Activated effector memory CD4-positive, alpha-beta T cell treated with anti-CD3 and anti-CD28 coated beads, Interleukin-2, amount 50 U/mL, for 16 hours (primary cell): Measurements from ENCODE around the gene CETP.

ENCODE experiments used
- DNase-seq: peaks from one replicate; pipeline ENCODE4 v3.0.0-alpha.2; 2020

The CETP gene

GRCh38 chr16:56982695-56983094 is 20.9 kb downstream of the CETP start:
- DNase-seq: no peak

GRCh38 chr16:56983211-56983751 is 21.5 kb downstream of the CETP start:
- DNase-seq: no peak

GRCh38 chr16:56984639-56985038 is 22.9 kb downstream of the CETP start:
- peak; percentile 67 for DNase-seq

DNA sequence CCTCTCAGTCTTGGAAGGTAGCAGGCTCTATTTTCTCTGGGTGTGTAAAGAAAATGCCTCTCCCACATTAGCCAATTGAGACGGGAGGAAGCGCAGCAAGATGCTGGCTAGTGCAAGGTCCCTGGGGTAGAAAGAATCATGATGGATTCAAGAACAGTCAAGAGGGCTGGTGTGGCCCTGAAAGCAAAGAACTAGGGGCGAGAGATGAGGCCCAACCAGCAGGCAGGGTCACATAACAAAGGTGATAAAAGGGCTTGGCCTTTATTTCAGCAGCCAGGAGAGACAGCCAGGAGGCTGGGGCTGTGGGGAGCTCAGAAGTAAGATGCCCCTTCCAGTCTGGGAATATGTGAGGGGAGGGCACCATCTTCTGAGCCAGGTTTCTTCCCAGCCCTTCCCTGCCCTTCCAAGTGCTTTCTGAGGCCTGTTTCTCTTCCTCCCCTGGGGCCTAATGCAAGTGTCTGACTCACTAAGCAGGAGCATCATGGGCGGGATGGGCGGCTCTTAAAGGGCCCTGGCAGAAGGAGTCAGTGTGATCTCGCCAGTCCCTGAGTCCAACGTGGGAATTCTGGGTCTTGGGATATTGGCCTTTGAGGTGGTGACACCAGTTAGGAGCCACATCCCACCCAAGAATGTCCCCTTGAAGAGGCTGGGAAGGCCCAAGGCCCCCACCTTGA is 23.7 kb downstream of the CETP start:
- no peak for DNase-seq

DNA sequence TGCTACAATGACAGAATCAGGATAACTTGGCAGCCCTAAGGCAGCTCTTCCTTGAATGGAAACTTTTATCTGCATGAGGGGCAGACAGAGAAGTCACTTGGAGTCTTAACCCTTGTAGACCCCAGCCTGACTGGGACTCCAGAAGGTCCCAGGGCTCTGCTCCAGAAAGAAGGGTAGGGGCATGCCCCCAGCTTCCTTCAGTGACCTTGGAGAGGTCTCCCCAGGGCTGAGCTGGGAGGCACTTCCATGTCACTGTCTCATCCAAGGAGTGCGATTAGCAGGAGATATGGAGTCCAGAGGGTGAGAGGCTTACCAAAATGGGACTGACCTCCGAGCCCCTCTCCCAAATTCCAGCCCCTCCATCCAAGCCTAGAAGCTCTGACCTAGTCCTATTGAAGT is 24.2 kb downstream of the CETP start:
- DNase-seq: no peak

- no peak for DNase-seq
Observed at GRCh38 chr16:56986361-56986760, 24.6 kb downstream of the CETP start.

DNA sequence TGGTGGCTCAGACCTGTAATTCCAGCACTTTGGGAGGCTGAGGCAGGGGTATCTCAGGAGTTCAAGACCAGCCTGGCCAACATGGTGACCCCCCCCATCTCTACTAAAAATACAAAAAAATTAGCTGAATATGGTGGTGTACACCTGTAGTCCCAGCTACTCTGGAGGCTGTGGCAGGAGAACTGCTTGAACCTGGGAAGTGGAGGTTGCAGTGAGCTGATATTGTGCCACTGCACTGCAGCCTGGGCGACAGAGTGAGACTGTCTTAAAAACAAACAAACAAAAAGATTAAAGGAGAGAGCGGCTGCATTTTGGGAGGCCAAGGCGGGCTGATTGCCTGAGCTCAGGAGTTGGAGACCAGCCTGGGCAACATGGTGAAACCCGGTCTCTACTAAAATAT is 25.2 kb downstream of the CETP start:
- DNase-seq: peak; percentile 57

- DNase-seq: peak; percentile 51
Observed at GRCh38 chr16:56987692-56988091, 25.9 kb downstream of the CETP start.

DNA sequence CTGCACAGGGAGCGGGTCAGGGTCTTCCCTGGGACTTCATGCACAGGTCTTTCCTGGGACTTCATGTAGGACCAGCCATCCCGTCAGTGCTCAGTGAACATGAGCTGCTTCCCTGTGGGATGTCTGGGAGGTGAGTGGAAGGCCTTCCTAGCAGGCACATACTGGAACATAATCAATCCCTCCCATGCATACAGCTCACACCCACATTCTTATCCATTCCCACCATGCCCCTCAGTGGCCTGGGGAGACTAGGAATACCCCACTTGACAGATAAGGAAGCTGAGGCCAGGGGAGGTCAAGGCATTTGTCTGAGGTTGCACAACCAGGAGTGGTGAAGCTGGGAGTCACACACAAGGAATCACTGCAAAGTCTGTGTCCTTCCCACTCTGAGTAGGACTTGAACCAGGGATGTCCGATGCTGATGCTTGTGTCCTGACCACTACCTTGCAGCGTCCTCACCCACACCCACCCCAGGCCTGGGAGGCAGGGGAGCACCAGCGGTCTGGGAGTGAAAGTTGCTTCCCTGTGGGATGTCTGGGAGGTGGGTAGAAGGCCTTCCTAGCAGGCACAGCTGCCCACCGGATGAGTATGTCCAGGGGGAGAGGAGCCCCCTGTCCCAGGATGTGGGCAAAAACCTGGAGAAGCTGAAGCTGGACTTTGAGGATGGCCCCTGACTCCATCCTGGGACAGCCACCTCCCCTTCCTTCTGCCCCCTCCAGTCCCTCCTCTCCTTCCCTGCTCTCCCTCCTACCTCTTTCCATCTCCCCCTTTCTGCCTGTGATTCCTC is 26.6 kb downstream of the CETP start:
- peak; percentile 63 for DNase-seq

DNA sequence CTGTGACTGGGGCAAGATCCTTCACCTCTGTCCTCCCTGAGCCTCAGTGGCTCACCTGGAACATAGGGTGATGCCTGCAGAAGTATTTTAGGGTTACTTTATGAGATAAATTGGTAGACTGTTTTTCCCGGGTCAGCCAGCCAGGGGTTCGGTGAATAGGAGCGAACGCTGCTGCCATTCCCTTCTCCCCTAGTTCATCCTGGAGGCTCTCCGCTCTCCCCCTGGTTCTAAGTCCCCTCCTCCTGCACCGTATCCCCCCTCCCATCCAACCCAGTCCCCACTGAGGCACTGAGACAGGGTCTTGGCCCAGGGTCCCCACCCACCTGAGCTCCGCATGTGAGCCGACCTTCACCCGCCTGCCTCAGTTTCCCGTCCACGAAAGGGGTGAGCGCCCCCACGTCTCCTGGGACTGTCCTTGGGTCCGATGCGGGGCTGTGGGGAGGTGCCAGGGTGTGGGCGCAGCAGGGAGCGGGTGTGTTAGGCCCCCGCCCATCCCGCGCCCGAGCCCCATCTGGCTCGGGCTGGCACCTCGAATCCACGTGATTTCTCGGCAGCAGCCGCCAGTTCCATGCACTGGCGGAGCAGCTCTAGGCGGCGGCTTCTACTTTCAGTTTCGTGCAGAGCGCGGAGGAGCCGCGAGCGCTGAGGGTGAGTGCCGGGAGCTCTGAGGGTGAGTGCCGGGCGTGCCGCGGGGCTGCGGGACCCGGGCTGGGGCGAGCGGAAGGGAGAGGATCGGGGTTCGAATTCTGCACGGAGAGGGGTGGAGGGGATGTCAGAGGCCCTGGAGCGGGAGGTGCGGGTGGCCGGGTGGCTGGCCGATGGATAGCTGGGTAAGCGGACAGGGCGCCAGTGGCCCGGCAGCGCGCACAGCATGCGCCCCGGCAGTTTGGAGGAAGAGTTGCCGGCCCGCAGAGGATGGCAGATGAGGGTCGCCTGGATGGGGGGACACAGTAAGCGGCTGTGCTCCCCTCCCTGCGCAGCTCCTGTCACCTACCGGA is 27.5 kb downstream of the CETP start, which contains the start of gene NLRC5:
NLRC5 (plus strand) TSS at position 610 of the 998 bp plus-strand sequence. CDS start 31,156 bp downstream, outside the sequence.
- peak; percentile 97 for DNase-seq

- DNase-seq: peak; percentile 65
Observed at GRCh38 chr16:56989988-56990387, 28.2 kb downstream of the CETP start.

DNA sequence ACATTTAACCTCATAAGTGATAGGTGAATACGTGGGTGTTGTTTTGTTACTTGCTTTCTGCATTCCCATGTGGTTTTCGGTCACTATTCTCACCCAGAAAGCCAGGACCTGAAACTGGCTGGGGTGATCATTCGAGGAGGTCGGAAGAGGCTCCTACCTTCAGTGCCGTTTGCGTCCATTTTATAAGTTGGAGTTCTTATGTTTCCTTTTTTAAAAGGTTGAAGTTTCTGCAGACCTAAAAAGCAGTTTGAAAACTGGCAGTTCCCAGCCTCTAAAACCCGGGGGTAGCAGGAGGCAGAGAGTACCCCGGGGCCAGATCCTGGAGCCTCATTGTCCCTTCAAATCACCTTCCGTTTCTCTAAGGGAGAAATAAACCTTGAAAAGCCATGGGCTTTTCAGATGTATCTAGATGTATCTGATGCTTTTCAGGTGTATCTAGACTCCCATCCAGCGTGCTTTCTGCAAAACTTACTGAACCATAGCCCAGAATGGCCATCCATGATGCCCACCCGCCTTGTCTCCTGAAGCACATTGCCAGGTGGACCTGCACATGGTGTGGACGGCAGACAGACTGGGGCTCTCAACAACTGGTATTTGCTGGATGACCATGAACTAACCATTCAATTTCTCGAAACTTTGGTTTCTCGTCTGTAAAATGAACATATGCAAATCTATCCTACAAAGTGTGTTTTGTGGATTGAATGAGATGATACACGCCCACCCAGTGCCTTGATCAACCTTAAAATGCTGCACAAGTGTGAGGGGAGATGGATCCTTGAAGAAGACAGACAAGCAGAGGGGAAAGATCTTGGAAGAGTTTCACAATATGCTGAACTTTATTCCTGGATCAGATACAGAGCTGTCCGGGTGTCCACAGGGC is 28.9 kb downstream of the CETP start:
- DNase-seq: peak; percentile 69

GRCh38 chr16:56992431-56992830 is 30.7 kb downstream of the CETP start:
- peak; percentile 51 for DNase-seq

DNA sequence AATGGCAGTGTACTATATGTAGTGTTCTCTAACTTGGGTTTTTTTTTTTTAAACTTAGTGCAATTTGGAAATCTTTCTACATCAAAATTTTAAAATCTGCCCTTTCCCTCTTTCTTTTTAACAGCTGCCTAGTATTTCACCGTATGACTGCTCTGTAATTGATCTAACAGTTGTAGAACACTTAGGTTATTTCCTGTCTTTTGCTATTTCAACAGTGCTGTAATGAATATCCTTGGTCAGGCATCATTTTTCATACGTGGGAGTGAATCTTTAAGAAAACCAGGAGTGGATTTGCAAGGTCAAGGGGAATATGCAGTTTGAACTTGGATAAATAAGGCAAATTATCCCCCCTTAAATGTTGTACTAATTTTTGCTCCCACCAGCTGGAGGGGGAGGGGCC is 31.5 kb downstream of the CETP start:
- no peak for DNase-seq

DNA sequence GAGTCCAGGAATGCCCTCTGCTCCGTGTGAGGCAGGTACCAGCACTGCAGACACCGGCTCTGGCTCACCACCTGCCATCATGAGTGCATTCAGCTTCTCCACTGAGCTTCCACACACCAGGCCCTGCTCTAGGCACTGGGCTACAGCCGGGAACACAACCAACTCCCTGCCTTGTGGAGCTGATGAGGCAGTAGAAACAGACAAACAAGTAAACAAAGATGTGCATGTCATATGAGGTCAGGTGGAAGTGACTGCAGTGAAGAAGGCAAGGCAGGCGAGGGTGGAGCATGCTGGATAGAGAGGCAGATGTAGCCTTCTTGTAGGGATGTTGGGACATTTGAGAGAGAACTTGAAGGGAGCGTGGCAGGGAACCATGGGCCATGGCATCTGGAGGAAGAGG is 32.6 kb downstream of the CETP start:
- peak; percentile 65 for DNase-seq

DNA sequence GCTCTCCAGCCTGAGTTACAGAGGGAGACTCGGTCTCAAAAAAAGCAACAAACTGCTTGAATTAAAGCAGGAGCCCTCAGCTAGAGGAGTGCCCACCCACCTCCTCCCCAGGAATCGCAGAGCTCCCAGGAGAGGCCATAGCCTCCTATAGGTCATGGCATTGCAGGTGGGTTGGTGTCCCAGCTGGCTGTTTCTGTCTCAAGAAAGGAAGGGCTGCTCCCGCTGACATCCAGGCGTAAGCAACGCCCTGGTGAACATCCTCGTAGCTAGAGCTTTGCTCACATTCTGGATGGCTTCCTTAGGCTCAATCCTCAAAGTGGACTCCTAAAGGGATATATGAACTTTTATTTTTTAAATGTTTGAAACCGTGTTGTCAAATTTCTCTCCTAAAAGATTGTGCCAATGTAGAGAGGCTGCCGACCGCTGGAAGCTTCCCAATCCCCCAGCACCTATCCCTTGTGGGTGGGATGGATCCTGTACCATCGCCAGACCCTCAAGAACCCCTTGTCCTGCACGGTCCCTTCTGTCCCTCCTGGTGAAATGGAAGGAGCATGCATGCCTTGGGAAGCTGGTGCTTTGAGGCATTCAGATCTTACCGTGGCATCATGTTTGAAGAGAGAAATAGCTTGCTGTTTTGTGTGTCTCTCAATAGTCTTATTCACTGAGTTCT is 33.5 kb downstream of the CETP start:
- DNase-seq: peak; percentile 61

DNA sequence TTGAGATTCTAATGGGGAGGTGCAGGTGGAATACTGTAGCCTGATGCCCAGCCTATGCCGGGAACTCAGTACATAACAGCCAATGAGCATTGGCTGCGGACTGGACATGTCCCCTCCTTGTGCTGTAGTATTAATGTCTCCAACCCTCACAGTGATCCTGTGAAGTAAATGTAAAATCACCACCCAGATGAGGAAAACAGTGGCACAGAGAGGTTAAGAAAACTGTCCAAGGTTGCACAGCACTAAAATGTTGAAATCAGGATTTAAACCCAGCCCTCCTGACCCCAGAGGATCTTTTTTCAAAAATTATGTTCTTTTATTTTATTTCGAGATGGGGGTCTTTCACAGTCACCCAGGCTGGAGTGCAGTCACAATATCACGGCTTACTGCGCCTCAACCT is 35.5 kb downstream of the CETP start:
- DNase-seq: no peak

- peak; percentile 50 for DNase-seq
Observed at GRCh38 chr16:56997931-56998330, 36.2 kb downstream of the CETP start.

GRCh38 chr16:56998352-56998751 is 36.6 kb downstream of the CETP start:
- DNase-seq: peak; percentile 36

DNA sequence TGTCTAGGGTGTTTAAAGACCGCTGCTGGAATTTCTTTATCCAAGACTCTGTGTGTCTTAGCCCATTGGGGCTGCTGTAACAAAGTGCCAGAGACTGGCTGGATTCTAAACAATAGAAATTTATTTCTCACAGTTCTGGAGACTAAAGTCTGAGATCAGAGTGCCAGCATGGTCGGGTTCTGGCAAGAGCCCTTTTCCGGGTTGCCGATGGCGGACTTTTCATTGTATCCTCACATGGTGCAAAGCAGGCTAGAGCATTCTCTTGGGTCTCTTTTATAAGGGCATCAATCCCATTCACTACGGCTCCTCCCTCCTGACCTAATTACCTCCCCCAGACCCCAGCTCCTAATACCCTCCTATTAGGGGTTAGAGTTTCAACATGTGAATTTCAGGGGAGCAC is 37.1 kb downstream of the CETP start:
- peak; percentile 47 for DNase-seq
